Pancreas (tissue), 10 donors: Measurements from ENCODE around the gene ANGPTL5. TPM values are rescaled to one million over a fixed set of nuclear protein-coding genes. Genes with fewer than 3 reads are reported as not detected.
A peak's percentile ranks its signal among the peaks of the same experiment; 100 is the strongest.

Source experiments
- ATAC-seq, 4 donors: fragments of 200-7000 bp; cut with Tn5 transposase; one replicate each; pipeline versions ENCODE4 v1.8.0 to v1.9.1; 2020; ENCODE audit warnings: mild to moderate bottlenecking in 4 of 4, moderate library complexity in 4 of 4
- DNase-seq, 6 donors: peaks; one replicate each; pipeline ENCODE4 v3.0.0-alpha.2; 2020
- FAIRE-seq: peaks from 2 replicates; lab custom pipeline; 2012; peaks lifted over from hg19 to GRCh38; lab: Jason Lieb, UNC
- H3K27ac ChIP-seq, 4 donors: fragments of 200-600 bp; sonication (generic); 1 replicate in 3 of 4; 2 replicates in 1 of 4; pipeline versions ENCODE4 v1.5.0 to v1.8.0; 2020
- H3K27me3 ChIP-seq, 4 donors: fragments of 200-600 bp; one replicate each; pipeline ENCODE4 v1.8.0; 2021
- H3K36me3 ChIP-seq, 3 donors: fragments of 200-600 bp; sonication (generic) in 1 of 3; one replicate each; pipeline versions ENCODE4 v1.5.0 to v1.8.0; 2020 to 2021
- H3K4me1 ChIP-seq, 3 donors: fragments of 200-600 bp; one replicate each; pipeline ENCODE4 v1.8.0; 2021
- H3K4me3 ChIP-seq, 4 donors: fragments of 200-600 bp; sonication (generic) in 2 of 4; one replicate each; pipeline versions ENCODE4 v1.5.0 to v1.8.0; 2020 to 2021
- H3K9me3 ChIP-seq, 4 donors: fragments of 200-600 bp; one replicate each; pipeline ENCODE4 v1.8.0; 2021
- WGBS, 2 donors: extraction: QIAGEN DNeasy Blood & Tissue Kit; methylation state at CpG; one replicate each; pipeline ENCODE4 v1.1.7; 2013; 5-methylcytosine and 5-hydroxymethylcytosine counted together
- intact Hi-C, 3 donors: fragments of 100-400 bp; cut with DNase I; formaldehyde crosslinking; loops; one replicate each; pipeline versions ENCODE4 v1.11.1 to v1.14.2; 2022
- polyA plus RNA-seq, 2 donors: library from polyadenylated mRNA; stranded (reverse); fragments of 200-250 nt; gene quantifications; one replicate each; pipeline ENCODE4 v1.2.3, GENCODE V29; 2013
- total RNA-seq, 6 donors: library from RNA; stranded (reverse); fragmentation: NEBNext Ultra II Directional in 4 of 6; extraction: Animal tissue kit (Norgen Biotek cat#: 25700) in 4 of 6; gene quantifications; one replicate each; pipeline versions ENCODE4 v1.2.1 to v1.2.4, GENCODE V29; 2021 to 2023
- TF ChIP-seq, protein P1 (sequence below), 4 donors: fragments of 200-600 bp; sonication (generic) in 3 of 4; IDR thresholded peaks; one replicate each; pipeline versions ENCODE4 v1.5.0 to v1.8.0; 2021; ENCODE audit warnings: antibody characterized with exemption in 4 of 4
- donor health status: healthy with polysubstance abuse.
- donor health status: DM: no; HTN: no; CAD: no; lungs with moderate emphysema.
- donor health status: DM: no; HTN: no; CAD: no.
- donor health status: control.
- donor health status: control.
- donor health status: Bipolar disorder and iron deficiency.
- donor health status: DM: yes; HTN: yes; CAD: no.
- donor health status: DM: no; HTN: no; CAD: no.
- donor health status: DM: no; HTN: no; CAD: no.
- donor health status: DM: yes; HTN: yes; CAD: no.

Gene ANGPTL5
- total and polyA plus RNA-seq, 8 donors, result 0.14 to 0.21 TPM; not detected in 6

GRCh38 chr11:101929294-101929915 is 13.1 kb upstream of the ANGPTL5 start:
- no peaks in the 10 kb centered on the region for H3K36me3 ChIP-seq
- ATAC-seq (no peak), DNase-seq (no peak), FAIRE-seq (no peak)
- TF ChIP-seq, protein P1, sequence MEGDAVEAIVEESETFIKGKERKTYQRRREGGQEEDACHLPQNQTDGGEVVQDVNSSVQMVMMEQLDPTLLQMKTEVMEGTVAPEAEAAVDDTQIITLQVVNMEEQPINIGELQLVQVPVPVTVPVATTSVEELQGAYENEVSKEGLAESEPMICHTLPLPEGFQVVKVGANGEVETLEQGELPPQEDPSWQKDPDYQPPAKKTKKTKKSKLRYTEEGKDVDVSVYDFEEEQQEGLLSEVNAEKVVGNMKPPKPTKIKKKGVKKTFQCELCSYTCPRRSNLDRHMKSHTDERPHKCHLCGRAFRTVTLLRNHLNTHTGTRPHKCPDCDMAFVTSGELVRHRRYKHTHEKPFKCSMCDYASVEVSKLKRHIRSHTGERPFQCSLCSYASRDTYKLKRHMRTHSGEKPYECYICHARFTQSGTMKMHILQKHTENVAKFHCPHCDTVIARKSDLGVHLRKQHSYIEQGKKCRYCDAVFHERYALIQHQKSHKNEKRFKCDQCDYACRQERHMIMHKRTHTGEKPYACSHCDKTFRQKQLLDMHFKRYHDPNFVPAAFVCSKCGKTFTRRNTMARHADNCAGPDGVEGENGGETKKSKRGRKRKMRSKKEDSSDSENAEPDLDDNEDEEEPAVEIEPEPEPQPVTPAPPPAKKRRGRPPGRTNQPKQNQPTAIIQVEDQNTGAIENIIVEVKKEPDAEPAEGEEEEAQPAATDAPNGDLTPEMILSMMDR (IDR thresholded peaks at IDR 0.05), result no peak
- no peaks in the 10 kb centered on the region for H3K27me3 ChIP-seq
- intact Hi-C loops, result no loop called here
- H3K27ac ChIP-seq, result no peak overlapping the region
- no peaks in the 10 kb centered on the region for H3K4me1 ChIP-seq
- H3K4me3 ChIP-seq, result no peak overlapping the region
- WGBS, 2 donors, result 64 to 79% methylated on average over 5 of the region's 5 CpGs
- no peaks in the 10 kb centered on the region for H3K9me3 ChIP-seq

- TF ChIP-seq, protein P1 (IDR thresholded peaks at IDR 0.05), result no peak
- Histone ChIP-seq H3K27ac (no peak overlapping the region), H3K4me1 (no peaks in the 10 kb centered on the region), H3K9me3 (no peaks in the 10 kb centered on the region), H3K27me3 (no peaks in the 10 kb centered on the region), H3K36me3 (no peaks in the 10 kb centered on the region), H3K4me3 (no peak overlapping the region)
- FAIRE-seq (no peak), ATAC-seq (no peak), DNase-seq (no peak)
- intact Hi-C loops, result no loop called here
- WGBS, 2 donors, result 52% methylated on average over 2 of the region's 2 CpGs
Observed at GRCh38 chr11:101923554-101923953, 7.2 kb upstream of the ANGPTL5 start.

DNA sequence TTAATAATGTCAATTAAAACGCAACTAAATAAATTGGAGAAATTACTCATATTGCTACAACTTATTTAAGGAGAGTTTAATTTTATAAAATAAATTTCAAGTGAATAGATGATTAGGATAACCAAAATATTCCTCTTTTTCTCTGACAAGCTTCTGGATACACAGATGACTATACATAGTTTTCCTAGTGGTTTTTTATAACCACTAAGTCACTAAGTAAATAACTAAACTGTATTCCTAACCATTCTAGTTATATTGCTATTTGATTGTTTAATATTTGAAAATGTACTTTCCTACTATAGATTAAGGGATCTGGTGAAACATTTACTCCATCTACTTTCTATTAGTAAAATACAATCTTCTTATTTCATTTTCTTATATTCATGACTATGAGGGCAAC is 4.7 kb upstream of the ANGPTL5 start:
- Histone ChIP-seq H3K27me3 (no peaks in the 10 kb centered on the region), H3K4me3 (no peak overlapping the region), H3K27ac (no peak overlapping the region), H3K9me3 (no peaks in the 10 kb centered on the region), H3K36me3 (no peaks in the 10 kb centered on the region), H3K4me1 (no peaks in the 10 kb centered on the region)
- TF ChIP-seq, protein P1 (IDR thresholded peaks at IDR 0.05), result no peak
- FAIRE-seq, result peak; percentile 32
- no peak for DNase-seq
- intact Hi-C loops, result no loop called here
- 74 to 90% methylated on average over 1 of the region's 1 CpG for WGBS, 2 donors
- ATAC-seq, result no peak

DNA sequence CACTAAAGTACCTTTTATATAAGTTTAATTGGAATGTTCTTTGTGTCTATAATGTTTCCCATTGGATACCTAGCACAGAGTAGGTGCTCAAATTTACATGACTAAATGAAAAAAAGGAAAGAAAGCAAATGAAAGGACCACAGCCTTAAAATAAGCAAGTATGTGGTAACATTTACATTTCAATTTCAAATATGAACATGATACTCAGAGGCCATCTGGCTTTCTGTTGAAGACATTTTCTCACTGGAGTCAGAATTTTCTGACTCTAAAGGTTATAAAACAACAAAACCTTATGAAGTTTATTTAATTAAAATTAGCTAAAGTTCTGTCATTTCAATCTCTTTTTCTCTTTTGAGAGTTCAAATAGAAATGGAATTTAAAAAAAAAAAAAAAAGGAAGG is 904 bp upstream of the ANGPTL5 start:
- TF ChIP-seq, protein P1 (IDR thresholded peaks at IDR 0.05), result no peak
- no peaks in the 10 kb centered on the region for H3K27me3 ChIP-seq
- H3K36me3 ChIP-seq, result no peaks in the 10 kb centered on the region
- H3K4me1 ChIP-seq, result no peaks in the 10 kb centered on the region
- FAIRE-seq (no peak), DNase-seq (no peak), ATAC-seq (no peak)
- intact Hi-C loops, result no loop called here
- no peak overlapping the region for H3K27ac ChIP-seq
- no peak overlapping the region for H3K4me3 ChIP-seq
- H3K9me3 ChIP-seq, result no peaks in the 10 kb centered on the region

DNA sequence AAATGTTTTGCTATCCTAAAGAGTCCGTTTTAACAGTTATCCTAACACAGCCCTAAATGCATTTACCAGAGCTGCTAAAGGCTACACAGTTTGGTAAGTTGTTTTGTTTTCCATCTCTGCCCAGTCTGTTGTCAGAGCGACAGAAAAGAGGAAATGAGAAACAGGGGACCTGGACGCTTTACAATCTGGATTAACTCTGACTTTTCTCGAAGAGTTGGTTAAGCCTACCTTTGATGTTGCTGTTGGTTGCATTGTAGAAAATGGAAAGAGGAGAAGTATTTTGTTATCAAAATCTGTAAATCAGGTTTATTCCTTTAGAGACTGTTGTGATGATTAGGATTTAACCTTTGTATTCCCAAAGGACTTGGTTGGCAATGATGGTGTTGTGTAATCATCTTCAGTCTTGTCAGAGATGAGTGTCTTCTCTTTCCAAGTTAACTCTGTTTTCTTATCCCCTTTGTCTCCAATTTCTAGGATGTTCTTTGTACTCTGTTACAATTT is 481 bp downstream of the ANGPTL5 start:
- intact Hi-C loops, result no loop called here
- DNase-seq (no peak), FAIRE-seq (no peak), ATAC-seq (peak in 1 of 4 donors; percentile 52)
- TF ChIP-seq, protein P1 (IDR thresholded peaks at IDR 0.05), result no peak
- H3K4me1 ChIP-seq, result no peaks in the 10 kb centered on the region
- no peaks in the 10 kb centered on the region for H3K9me3 ChIP-seq
- peak overlapping the region in 2 of 4 donors; percentile 47 to 75 for H3K4me3 ChIP-seq
- WGBS, 2 donors, result 59 to 64% methylated on average over 4 of the region's 4 CpGs
- no peaks in the 10 kb centered on the region for H3K36me3 ChIP-seq
- no peaks in the 10 kb centered on the region for H3K27me3 ChIP-seq
- peak overlapping the region in 2 of 4 donors; percentile 57 to 61 for H3K27ac ChIP-seq
